Activated CD8-positive, alpha-beta memory T cell treated with anti-CD3 and anti-CD28 coated beads, Interleukin-2, amount 10 ng/mL, durations not matched to agents 7 days and 5 days (primary cell): ENCODE data around the gene NPAT. TPM values are rescaled to one million over a fixed set of nuclear protein-coding genes. Genes with fewer than 3 reads are reported as not detected.
A peak's percentile ranks its signal among the peaks of the same experiment; 100 is the strongest.
"Not testable (repeated sequence)": the region's sequence is repeated elsewhere in the genome, so short reads cannot be mapped to it uniquely, and the experiment has no call there.

Experiments used
- ATAC-seq: fragments of 150-1000 bp; cut with Tn5 transposase; one replicate; pipeline ENCODE4 v1.10.0; 2021; ENCODE audit warnings: moderate library complexity
- CTCF ChIA-PET: fragments of 350-600 bp; sonication (Branson Sonifier 250); formaldehyde crosslinking; loops from one replicate; lab custom pipeline; 2021; ENCODE audit warnings: antibody characterized with exemption; lab: Charles Lee
- DNase-seq: peaks from one replicate; pipeline ENCODE4 v3.0.0-alpha.2; 2020
- H3K27ac Mint-ChIP-seq: one replicate; pipeline ENCODE4 v1.8.0; 2021; ENCODE audit warnings: mild to moderate bottlenecking, mixed read lengths
- H3K27me3 Mint-ChIP-seq: one replicate; pipeline ENCODE4 v1.8.0; 2021; ENCODE audit warnings: mixed read lengths
- H3K36me3 Mint-ChIP-seq: one replicate; pipeline ENCODE4 v1.8.0; 2021; ENCODE audit warnings: mild to moderate bottlenecking, mixed read lengths
- H3K4me1 Mint-ChIP-seq: one replicate; pipeline ENCODE4 v1.8.0; 2021; ENCODE audit warnings: mixed read lengths
- H3K4me3 Mint-ChIP-seq: one replicate; pipeline ENCODE4 v1.8.0; 2021; ENCODE audit warnings: mild to moderate bottlenecking, moderate library complexity, mixed read lengths
- H3K9me3 Mint-ChIP-seq: one replicate; pipeline ENCODE4 v1.8.0; 2022; ENCODE audit warnings: low read depth, mixed read lengths
- total RNA-seq, 2 experiments: library from RNA; stranded (reverse); gene quantifications; one replicate each; pipeline ENCODE4 v1.2.3, GENCODE V29; 2021

The NPAT gene
- total RNA-seq, 2 experiments from 2014 or later, result 30.2 to 38.7 TPM

- Mint-ChIP-seq H3K9me3 (no peaks in the 10 kb centered on the region), H3K27me3 (no peaks in the 10 kb centered on the region), H3K4me1 (peaks cover 24% of the 10 kb centered on the region), H3K36me3 (peaks cover 62% of the 10 kb centered on the region), H3K27ac (peak overlapping the region; percentile 74), H3K4me3 (peak overlapping the region; percentile 57)
- CTCF ChIA-PET, result interaction anchor here (1.2 kb wide), 1 partner anchor 52 kb away, joined by 3 read pairs; no protein-coding TSS in a partner anchor
- ATAC-seq (peak; percentile 64), DNase-seq (no peak)
Measured at GRCh38 chr11:108170184-108170583, 52.3 kb downstream of the NPAT start.

GRCh38 chr11:108167624-108168023 is 54.8 kb downstream of the NPAT start:
- Mint-ChIP-seq H3K4me3 (no peak overlapping the region), H3K27me3 (no peaks in the 10 kb centered on the region), H3K4me1 (peaks cover 24% of the 10 kb centered on the region), H3K27ac (no peak overlapping the region), H3K36me3 (peaks cover 52% of the 10 kb centered on the region), H3K9me3 (no peaks in the 10 kb centered on the region)
- CTCF ChIA-PET, result no interaction called here
- ATAC-seq (no peak), DNase-seq (no peak)

GRCh38 chr11:108162878-108163277 is 59.6 kb downstream of the NPAT start:
- H3K4me1 Mint-ChIP-seq, ATAC-seq, DNase-seq, H3K27ac Mint-ChIP-seq, CTCF ChIA-PET, H3K27me3 Mint-ChIP-seq, H3K4me3 Mint-ChIP-seq, H3K9me3 Mint-ChIP-seq: not testable (repeated sequence)
- peaks cover 42% of the 10 kb centered on the region for H3K36me3 Mint-ChIP-seq

- H3K27me3 Mint-ChIP-seq, result no peaks in the 10 kb centered on the region
- ATAC-seq (no peak), DNase-seq (no peak)
- no peaks in the 10 kb centered on the region for H3K9me3 Mint-ChIP-seq
- CTCF ChIA-PET, result no interaction called here
- peak overlapping the region; percentile 59 for H3K27ac Mint-ChIP-seq
- H3K4me3 Mint-ChIP-seq, result no peak overlapping the region
- peaks cover 6% of the 10 kb centered on the region for H3K4me1 Mint-ChIP-seq
- peaks cover 35% of the 10 kb centered on the region for H3K36me3 Mint-ChIP-seq
Measured at GRCh38 chr11:108160970-108161566, 61.4 kb downstream of the NPAT start.

- H3K27me3 Mint-ChIP-seq, result no peaks in the 10 kb centered on the region
- peaks cover 47% of the 10 kb centered on the region for H3K36me3 Mint-ChIP-seq
- no peak overlapping the region for H3K4me3 Mint-ChIP-seq
- no peak for DNase-seq
- no peaks in the 10 kb centered on the region for H3K4me1 Mint-ChIP-seq
- H3K27ac Mint-ChIP-seq, result no peak overlapping the region
- no peaks in the 10 kb centered on the region for H3K9me3 Mint-ChIP-seq
- CTCF ChIA-PET, result no interaction called here
- ATAC-seq, result no peak
Measured at GRCh38 chr11:108154591-108154990, 67.8 kb downstream of the NPAT start.

- Mint-ChIP-seq H3K27ac (no peak overlapping the region), H3K4me3 (no peak overlapping the region), H3K4me1 (peaks cover 11% of the 10 kb centered on the region), H3K27me3 (no peaks in the 10 kb centered on the region), H3K9me3 (no peaks in the 10 kb centered on the region), H3K36me3 (peaks cover 66% of the 10 kb centered on the region)
- CTCF ChIA-PET, result interaction anchor here (1.5 kb wide), 1 partner anchor 24 kb away, joined by 3 read pairs; no protein-coding TSS in a partner anchor
- ATAC-seq (no peak), DNase-seq (no peak)
Measured at GRCh38 chr11:108148556-108148955, 73.9 kb downstream of the NPAT start.

GRCh38 chr11:108147150-108147549 is 75.3 kb downstream of the NPAT start:
- CTCF ChIA-PET, result interaction anchor here (1.0 to 1.5 kb wide), 2 partner anchors 10 to 26 kb away, joined by 3 read pairs; no protein-coding TSS in a partner anchor
- DNase-seq (no peak), ATAC-seq (no peak)
- no peak overlapping the region for H3K27ac Mint-ChIP-seq
- peaks cover 66% of the 10 kb centered on the region for H3K36me3 Mint-ChIP-seq
- peaks cover 11% of the 10 kb centered on the region for H3K4me1 Mint-ChIP-seq
- H3K9me3 Mint-ChIP-seq, result no peaks in the 10 kb centered on the region
- no peak overlapping the region for H3K4me3 Mint-ChIP-seq
- H3K27me3 Mint-ChIP-seq, result no peaks in the 10 kb centered on the region

GRCh38 chr11:108144615-108145014 is 77.8 kb downstream of the NPAT start:
- no peak for ATAC-seq
- H3K27ac Mint-ChIP-seq, result peak overlapping the region; percentile 66
- DNase-seq, result no peak
- H3K9me3 Mint-ChIP-seq, result no peaks in the 10 kb centered on the region
- CTCF ChIA-PET, result no interaction called here
- no peaks in the 10 kb centered on the region for H3K27me3 Mint-ChIP-seq
- no peak overlapping the region for H3K4me3 Mint-ChIP-seq
- peaks cover 65% of the 10 kb centered on the region for H3K36me3 Mint-ChIP-seq
- H3K4me1 Mint-ChIP-seq, result peaks cover 11% of the 10 kb centered on the region

GRCh38 chr11:108142304-108142703 is 80.1 kb downstream of the NPAT start:
- CTCF ChIA-PET, result interaction anchor here (0.5 to 1.7 kb wide), 4 partner anchors 19 to 473 kb away, joined by 3 to 5 read pairs (median 4); no protein-coding TSS in a partner anchor
- Mint-ChIP-seq H3K36me3 (peaks cover 60% of the 10 kb centered on the region), H3K4me1 (peaks cover 12% of the 10 kb centered on the region), H3K4me3 (no peak overlapping the region), H3K27ac (no peak overlapping the region), H3K27me3 (no peaks in the 10 kb centered on the region), H3K9me3 (no peaks in the 10 kb centered on the region)
- DNase-seq (no peak), ATAC-seq (no peak)

- H3K36me3 Mint-ChIP-seq, result peaks cover 43% of the 10 kb centered on the region
Measured at GRCh38 chr11:108137212-108137611, 85.2 kb downstream of the NPAT start.

GRCh38 chr11:108135845-108136544 is 86.4 kb downstream of the NPAT start:
- H3K4me1 Mint-ChIP-seq, result peaks cover 19% of the 10 kb centered on the region
- H3K27me3 Mint-ChIP-seq, result no peaks in the 10 kb centered on the region
- H3K27ac Mint-ChIP-seq, result peak overlapping the region; percentile 73
- peak; percentile 54 for DNase-seq
- no peak overlapping the region for H3K4me3 Mint-ChIP-seq
- H3K9me3 Mint-ChIP-seq, result no peaks in the 10 kb centered on the region
- CTCF ChIA-PET, result interaction anchor here (1.5 to 1.6 kb wide), 2 partner anchors 12 to 17 kb away, joined by 4 to 6 read pairs; no protein-coding TSS in a partner anchor
- peaks cover 37% of the 10 kb centered on the region for H3K36me3 Mint-ChIP-seq
- peak; percentile 67 for ATAC-seq

More at GRCh38 chr11:108137212-108137611, 85.2 kb downstream of the NPAT start:
- Mint-ChIP-seq H3K9me3 (no peaks in the 10 kb centered on the region), H3K4me1 (peaks cover 18% of the 10 kb centered on the region), H3K4me3 (no peak overlapping the region), H3K27ac (peak overlapping the region; percentile 22), H3K27me3 (no peaks in the 10 kb centered on the region)
- DNase-seq, result no peak
- CTCF ChIA-PET, result interaction anchor here (1.5 kb wide), 1 partner anchor 18 kb away, joined by 4 read pairs; no protein-coding TSS in a partner anchor
- ATAC-seq, result peak; percentile 40

GRCh38 chr11:108132993-108133538 is 89.4 kb downstream of the NPAT start:
- H3K27me3 Mint-ChIP-seq, CTCF ChIA-PET, DNase-seq, ATAC-seq, H3K27ac Mint-ChIP-seq, H3K4me3 Mint-ChIP-seq, H3K9me3 Mint-ChIP-seq: not testable (repeated sequence)
- Mint-ChIP-seq H3K4me1 (peaks cover 19% of the 10 kb centered on the region), H3K36me3 (peaks cover 30% of the 10 kb centered on the region)

- H3K36me3 Mint-ChIP-seq, result peaks cover 33% of the 10 kb centered on the region
- no peak overlapping the region for H3K4me3 Mint-ChIP-seq
- H3K27ac Mint-ChIP-seq, result no peak overlapping the region
- peaks cover 15% of the 10 kb centered on the region for H3K4me1 Mint-ChIP-seq
- DNase-seq, result no peak
- CTCF ChIA-PET, result interaction anchor here (0.7 to 1.2 kb wide), 2 partner anchors 123 to 354 kb away, joined by 3 to 4 read pairs; partner anchors contain the start of gene CUL5
- no peak for ATAC-seq
- H3K27me3 Mint-ChIP-seq, result no peaks in the 10 kb centered on the region
- H3K9me3 Mint-ChIP-seq, result no peaks in the 10 kb centered on the region
Measured at GRCh38 chr11:108131993-108132392, 90.4 kb downstream of the NPAT start.
